SH-SY5Y (cell line): ENCODE results near the gene EEA1.

ENCODE experiments used
- GATA2 ChIP-seq: IDR thresholded peaks from 2 replicates; pipeline ENCODE4 v1.6.1; 2011; ENCODE audit warnings: mild to moderate bottlenecking, low read depth, low read length
- GATA3 ChIP-seq: IDR thresholded peaks from 2 replicates; pipeline ENCODE4 v1.6.1; 2011; ENCODE audit warnings: low read depth, mild to moderate bottlenecking, low read length, moderate library complexity

- TF ChIP-seq GATA2 = no peak
- TF ChIP-seq GATA3 = no peak
Observed at GRCh38 chr12:92821142-92821541, 108.0 kb downstream of the EEA1 start.
